Tibial nerve (tissue), 3 donors: ENCODE measurements around the gene DCTPP1.

Source experiments
- EP300 ChIP-seq, 2 donors: sonication (generic); formaldehyde crosslinking; IDR thresholded peaks; one replicate each; pipeline ENCODE4 v1.6.1; 2017; ENCODE audit warnings: antibody characterized with exemption in 2 of 2, mild to moderate bottlenecking in 1 of 2
- POLR2A ChIP-seq, 2 donors: fragments of 450-650 bp; IDR thresholded peaks; one replicate each; pipeline ENCODE4 v1.6.1; 2017; ENCODE audit warnings: antibody characterized with exemption in 2 of 2, mild to moderate bottlenecking in 2 of 2, moderate library complexity in 2 of 2

GRCh38 chr16:30446203-30446595 lies 16.4 kb upstream of the DCTPP1 start:
- TF ChIP-seq POLR2A (IDR thresholded peaks at IDR 0.05) (no peak), EP300 (IDR thresholded peaks at IDR 0.05) (no peak)
